Caco-2 (cell line): ENCODE data around the gene ATG10. TPM values are rescaled to one million over a fixed set of nuclear protein-coding genes. Genes with fewer than 3 reads are reported as not detected.

Experiments
- BruUV-seq: library from RNA; stranded (reverse); fragments of 400-500 nt; replicated peaks from 2 replicates; lab custom pipeline; 2021; lab: Mats Ljungman, UMichigan
- CTCF ChIA-PET: fragments of 300-600 bp; sonication (Branson Sonifier 250); formaldehyde crosslinking; loops from one replicate; lab custom pipeline; 2022; ENCODE audit warnings: antibody characterized with exemption; lab: Charles Lee
- POLR2A ChIA-PET: fragments of 300-600 bp; sonication (Branson Sonifier 250); formaldehyde crosslinking; loops from one replicate; lab custom pipeline; 2022; ENCODE audit warnings: antibody characterized with exemption; lab: Charles Lee
- DNase-seq, 2 experiments: peaks; one replicate each; pipeline versions ENCODE4 v3.0.0 to v3.0.0-alpha.2; 2020 to 2022
- H3K27me3 ChIP-seq: replicated peaks from 2 replicates; pipeline ENCODE4 v1.6.0; 2011; ENCODE audit warnings: low read length; ENCODE audit not compliant: control insufficient read depth, insufficient read depth
- H3K36me3 ChIP-seq: 2 replicates; pipeline ENCODE4 v1.5.1; 2011; ENCODE audit warnings: low read length; ENCODE audit not compliant: control insufficient read depth, insufficient read depth
- H3K4me1 ChIP-seq: fragments of 250-450 bp; sonication (Bioruptor Pico); 2 replicates; pipeline ENCODE4 v1.5.1; 2020; ENCODE audit warnings: mild to moderate bottlenecking
- H3K4me3 ChIP-seq: 2 replicates; pipeline ENCODE4 v1.5.1; 2011; ENCODE audit warnings: low read depth, mild to moderate bottlenecking, control low read depth, low read length
- H3K9me3 ChIP-seq: fragments of 250-450 bp; sonication (Bioruptor Pico); 2 replicates; pipeline ENCODE4 v1.5.1; 2020; ENCODE audit warnings: mild to moderate bottlenecking, moderate library complexity
- H3K27ac Mint-ChIP-seq: one replicate; pipeline ENCODE4 v1.8.0; 2022; ENCODE audit warnings: mixed read lengths; ENCODE audit not compliant: unreplicated experiment
- H3K27me3 Mint-ChIP-seq: one replicate; pipeline ENCODE4 v1.8.0; 2022; ENCODE audit warnings: mixed read lengths; ENCODE audit not compliant: insufficient read depth, unreplicated experiment
- H3K36me3 Mint-ChIP-seq: one replicate; pipeline ENCODE4 v1.8.0; 2022; ENCODE audit warnings: mild to moderate bottlenecking, mixed read lengths; ENCODE audit not compliant: insufficient read depth, unreplicated experiment
- H3K4me1 Mint-ChIP-seq: one replicate; pipeline ENCODE4 v1.8.0; 2022; ENCODE audit warnings: low read depth, mixed read lengths; ENCODE audit not compliant: unreplicated experiment
- H3K4me3 Mint-ChIP-seq: one replicate; pipeline ENCODE4 v1.8.0; 2022; ENCODE audit warnings: mild to moderate bottlenecking, moderate library complexity, mixed read lengths; ENCODE audit not compliant: unreplicated experiment
- H3K9me3 Mint-ChIP-seq: one replicate; pipeline ENCODE4 v1.8.0; 2022; ENCODE audit warnings: mixed read lengths; ENCODE audit not compliant: unreplicated experiment
- CTCF ChIP-seq, 2 experiments: fragments of 200-600 bp in 1 of 2; IDR thresholded peaks; 1 replicate in 1 of 2; 2 replicates in 1 of 2; pipeline versions ENCODE4 v1.5.1 to v1.8.0; 2011 to 2022; ENCODE audit warnings: antibody characterized with exemption in 1 of 2, control low read depth in 1 of 2, inconsistent platforms in 1 of 2, low read depth in 1 of 2, low read length in 1 of 2, mild to moderate bottlenecking in 1 of 2, moderate library complexity in 1 of 2; ENCODE audit not compliant: insufficient read depth in 1 of 2, severe bottlenecking in 1 of 2, unreplicated experiment in 1 of 2
- intact Hi-C: fragments of 100-400 bp; cut with micrococcal nuclease; formaldehyde crosslinking; loops from one replicate; pipeline ENCODE4 v1.10.0; 2022; ENCODE audit not compliant: unreplicated experiment
- total RNA-seq: library from RNA; stranded (reverse); gene quantifications from 2 replicates; pipeline ENCODE4 v1.2.3, GENCODE V29; 2022

Gene ATG10
- total RNA-seq, 1 experiment from 2014 or later = 5.8 TPM

GRCh38 chr5:82168294-82168693 is 196.5 kb downstream of the ATG10 start:
- Mint-ChIP-seq H3K4me1 (peaks cover 7% of the 10 kb centered on the region), H3K4me3 (no peak overlapping the region), H3K36me3 (no peaks in the 10 kb centered on the region), H3K9me3 (no peaks in the 10 kb centered on the region), H3K27me3 (no peaks in the 10 kb centered on the region), H3K27ac (no peak overlapping the region)
- BruUV-seq = no TSS peak
- H3K27me3 ChIP-seq = no peaks in the 10 kb centered on the region
- intact Hi-C loops = loop anchor here (5.0 kb wide), 1 partner anchor 741 kb away; no protein-coding TSS in a partner anchor
- H3K36me3 ChIP-seq = no peaks in the 10 kb centered on the region
- H3K9me3 ChIP-seq = no peaks in the 10 kb centered on the region
- H3K4me3 ChIP-seq = no peak overlapping the region
- no peak for TF ChIP-seq CTCF (IDR thresholded peaks at IDR 0.05; ENCODE audit: insufficient read depth in 1 of 2, low read depth in 1 of 2, low read length in 1 of 2, severe bottlenecking in 1 of 2, unreplicated experiment in 1 of 2)
- POLR2A ChIA-PET = no interaction called here
- H3K4me1 ChIP-seq = peaks cover 5% of the 10 kb centered on the region
- no peak for DNase-seq
- CTCF ChIA-PET = no interaction called here

- intact Hi-C loops = loop anchor here (5.0 kb wide), 1 partner anchor 743 kb away; no protein-coding TSS in a partner anchor
- BruUV-seq = no TSS peak
- Mint-ChIP-seq H3K4me1 (peaks cover 7% of the 10 kb centered on the region), H3K27me3 (no peaks in the 10 kb centered on the region), H3K4me3 (no peak overlapping the region), H3K27ac (no peak overlapping the region), H3K36me3 (no peaks in the 10 kb centered on the region), H3K9me3 (no peaks in the 10 kb centered on the region)
- CTCF ChIA-PET = no interaction called here
- POLR2A ChIA-PET = no interaction called here
- H3K36me3 ChIP-seq = no peaks in the 10 kb centered on the region
- DNase-seq = no peak
- no peaks in the 10 kb centered on the region for H3K4me1 ChIP-seq
- H3K27me3 ChIP-seq = no peaks in the 10 kb centered on the region
- no peak overlapping the region for H3K4me3 ChIP-seq
- no peak for TF ChIP-seq CTCF (IDR thresholded peaks at IDR 0.05; ENCODE audit: insufficient read depth in 1 of 2, low read depth in 1 of 2, low read length in 1 of 2, severe bottlenecking in 1 of 2, unreplicated experiment in 1 of 2)
- no peaks in the 10 kb centered on the region for H3K9me3 ChIP-seq
Observed at GRCh38 chr5:82169892-82170291, 198.1 kb downstream of the ATG10 start.

GRCh38 chr5:82174128-82174918 is 202.5 kb downstream of the ATG10 start:
- TF ChIP-seq CTCF (IDR thresholded peaks at IDR 0.05; ENCODE audit: insufficient read depth in 1 of 2, low read depth in 1 of 2, low read length in 1 of 2, severe bottlenecking in 1 of 2, unreplicated experiment in 1 of 2) = peak; percentile 76 to 77
- intact Hi-C loops = loop anchor here (1.0 kb wide), 1 partner anchor 51 kb away; no protein-coding TSS in a partner anchor
- POLR2A ChIA-PET = no interaction called here
- Histone ChIP-seq H3K4me1 (no peaks in the 10 kb centered on the region), H3K9me3 (no peaks in the 10 kb centered on the region), H3K36me3 (no peaks in the 10 kb centered on the region), H3K27me3 (no peaks in the 10 kb centered on the region), H3K4me3 (no peak overlapping the region)
- Mint-ChIP-seq H3K36me3 (no peaks in the 10 kb centered on the region), H3K27me3 (no peaks in the 10 kb centered on the region), H3K27ac (no peak overlapping the region), H3K4me3 (no peak overlapping the region), H3K4me1 (no peaks in the 10 kb centered on the region), H3K9me3 (no peaks in the 10 kb centered on the region)
- CTCF ChIA-PET = no interaction called here
- peak; percentile 68 to 75 for DNase-seq
- BruUV-seq = no TSS peak
